Measurements from ENCODE around the gene FAM83F. TPM values are rescaled to one million over a fixed set of nuclear protein-coding genes. Genes with fewer than 3 reads are reported as not detected.

Gene FAM83F
- total RNA-seq, 2 experiments from 2014 or later, result not detected

- intact Hi-C loops (cut with micrococcal nuclease; ENCODE audit: unreplicated experiment), result loop anchor here (10.0 kb wide), 1 partner anchor 402 kb away; no protein-coding TSS in a partner anchor
- no peak overlapping the region for H3K27ac ChIP-seq (ENCODE audit: low read depth, low read length, poor library complexity, severe bottlenecking)
- peaks cover 25% of the 10 kb centered on the region for H3K4me1 ChIP-seq (ENCODE audit: insufficient read depth, low read length, poor library complexity, severe bottlenecking)
- ChIA-PET CTCF (ENCODE audit: unreplicated experiment) (no interaction called here), POLR2A (no interaction called here)
- no peaks in the 10 kb centered on the region for H3K79me2 ChIP-seq (ENCODE audit: insufficient read depth, low read depth, low read length)
- no peak overlapping the region for H3K4me2 ChIP-seq (ENCODE audit: low read length)
- peak overlapping the region; percentile 25; the same call in 1 of the 2 replicates for H2AFZ ChIP-seq (ENCODE audit: low read length)
- no TSS peak for BruUV-seq (replicated peaks)
- H3K9me3 ChIP-seq (ENCODE audit: low read length), result no peaks in the 10 kb centered on the region
- no peaks in the 10 kb centered on the region for H3K9me2 ChIP-seq (ENCODE audit: insufficient read depth, low read length)
- no peak overlapping the region for H3K4me3 ChIP-seq (ENCODE audit: low read depth, low read length, poor library complexity, severe bottlenecking)
- no peaks in the 10 kb centered on the region for H3K36me3 ChIP-seq (ENCODE audit: insufficient read depth, low read length)
- TF ChIP-seq EZH2phosphoT487 (IDR thresholded peaks at IDR 0.05; ENCODE audit: borderline replicate concordance, low read depth, low read length) (no peak), CTCF (conservative IDR thresholded peaks at IDR 0.05; ENCODE audit: low read length) (no peak)
- no peaks in the 10 kb centered on the region for H4K20me1 ChIP-seq (ENCODE audit: insufficient read depth, low read length)
- no peak for DNase-seq (ENCODE audit: low spot score)
These were observed 31.9 kb downstream of the FAM83F start for GRCh38 chr22:40026641-40027040.

GRCh38 chr22:40027191-40028097, 32.7 kb downstream of the FAM83F start:
- intact Hi-C loops (cut with micrococcal nuclease; ENCODE audit: unreplicated experiment), result loop anchor here (10.0 kb wide), 1 partner anchor 403 kb away; no protein-coding TSS in a partner anchor
- no peak overlapping the region for H2AFZ ChIP-seq (ENCODE audit: low read length)
- TF ChIP-seq EZH2phosphoT487 (IDR thresholded peaks at IDR 0.05; ENCODE audit: borderline replicate concordance, low read depth, low read length), result no peak
- TF ChIP-seq CTCF (conservative IDR thresholded peaks at IDR 0.05; ENCODE audit: low read length), result no peak
- DNase-seq (ENCODE audit: low spot score), result no peak
- no peaks in the 10 kb centered on the region for H3K36me3 ChIP-seq (ENCODE audit: insufficient read depth, low read length)
- no TSS peak for BruUV-seq (replicated peaks)
- peaks cover 25% of the 10 kb centered on the region for H3K4me1 ChIP-seq (ENCODE audit: insufficient read depth, low read length, poor library complexity, severe bottlenecking)
- no peaks in the 10 kb centered on the region for H4K20me1 ChIP-seq (ENCODE audit: insufficient read depth, low read length)
- no peaks in the 10 kb centered on the region for H3K9me2 ChIP-seq (ENCODE audit: insufficient read depth, low read length)
- H3K4me2 ChIP-seq (ENCODE audit: low read length), result no peak overlapping the region
- H3K4me3 ChIP-seq (ENCODE audit: low read depth, low read length, poor library complexity, severe bottlenecking), result no peak overlapping the region
- H3K79me2 ChIP-seq (ENCODE audit: insufficient read depth, low read depth, low read length), result no peaks in the 10 kb centered on the region
- H3K9me3 ChIP-seq (ENCODE audit: low read length), result no peaks in the 10 kb centered on the region
- CTCF ChIA-PET (ENCODE audit: unreplicated experiment), result no interaction called here
- POLR2A ChIA-PET, result no interaction called here
- H3K27ac ChIP-seq (ENCODE audit: low read depth, low read length, poor library complexity, severe bottlenecking), result no peak overlapping the region

GRCh38 chr22:40028098-40028425, 33.3 kb downstream of the FAM83F start:
- no peak overlapping the region for H3K27ac ChIP-seq (ENCODE audit: low read depth, low read length, poor library complexity, severe bottlenecking)
- TF ChIP-seq CTCF (conservative IDR thresholded peaks at IDR 0.05; ENCODE audit: low read length) (no peak), EZH2phosphoT487 (IDR thresholded peaks at IDR 0.05; ENCODE audit: borderline replicate concordance, low read depth, low read length) (no peak)
- intact Hi-C loops (cut with micrococcal nuclease; ENCODE audit: unreplicated experiment), result loop anchor here (10.0 kb wide), 1 partner anchor 403 kb away; no protein-coding TSS in a partner anchor
- no peaks in the 10 kb centered on the region for H3K79me2 ChIP-seq (ENCODE audit: insufficient read depth, low read depth, low read length)
- no peak overlapping the region for H3K4me3 ChIP-seq (ENCODE audit: low read depth, low read length, poor library complexity, severe bottlenecking)
- DNase-seq (ENCODE audit: low spot score), result no peak
- BruUV-seq (replicated peaks), result no TSS peak
- H3K9me2 ChIP-seq (ENCODE audit: insufficient read depth, low read length), result no peaks in the 10 kb centered on the region
- no peaks in the 10 kb centered on the region for H3K9me3 ChIP-seq (ENCODE audit: low read length)
- no peak overlapping the region for H2AFZ ChIP-seq (ENCODE audit: low read length)
- no peaks in the 10 kb centered on the region for H3K36me3 ChIP-seq (ENCODE audit: insufficient read depth, low read length)
- ChIA-PET POLR2A (no interaction called here), CTCF (ENCODE audit: unreplicated experiment) (no interaction called here)
- no peaks in the 10 kb centered on the region for H4K20me1 ChIP-seq (ENCODE audit: insufficient read depth, low read length)
- H3K4me2 ChIP-seq (ENCODE audit: low read length), result no peak overlapping the region
- peaks cover 25% of the 10 kb centered on the region for H3K4me1 ChIP-seq (ENCODE audit: insufficient read depth, low read length, poor library complexity, severe bottlenecking)

Measured in OCI-LY7 (cell line).